ENCODE results near the gene NRP1.
A peak's percentile ranks its signal among the peaks of the same experiment; 100 is the strongest.

DNA sequence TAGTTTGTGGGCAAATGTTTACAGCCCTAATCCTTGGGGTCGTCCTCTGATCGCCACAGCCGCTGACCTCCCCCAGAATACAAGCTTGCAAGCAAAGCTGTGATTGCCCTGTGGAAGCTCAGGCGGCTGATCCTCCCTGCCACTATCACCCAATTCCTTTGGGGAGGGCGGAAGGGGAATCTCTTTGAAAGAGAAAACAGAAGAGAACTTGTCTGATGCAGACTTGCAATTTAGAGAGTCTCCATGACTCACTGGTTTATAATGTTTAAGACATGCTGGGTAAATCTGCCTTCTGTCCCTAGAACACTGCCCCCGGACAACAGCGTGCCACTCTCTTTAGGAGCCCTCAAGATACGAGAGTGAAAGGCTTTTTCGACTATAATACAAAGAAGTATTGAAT, 75.5 kb downstream of the NRP1 start:
- TF ChIP-seq NFIC (IDR thresholded peaks at IDR 0.05; ENCODE audit: borderline replicate concordance) (no peak), GATA2 (CRISPR knock-in tag; IDR thresholded peaks at IDR 0.05) (no peak), TAF1 (IDR thresholded peaks at IDR 0.05; ENCODE audit: borderline replicate concordance, low read depth, low read length) (peak; percentile 43; the same call in 1 of the 2 replicates), FOXM1 (IDR thresholded peaks at IDR 0.05; ENCODE audit: low read depth) (no peak)
- TF ChIP-seq, protein P1, sequence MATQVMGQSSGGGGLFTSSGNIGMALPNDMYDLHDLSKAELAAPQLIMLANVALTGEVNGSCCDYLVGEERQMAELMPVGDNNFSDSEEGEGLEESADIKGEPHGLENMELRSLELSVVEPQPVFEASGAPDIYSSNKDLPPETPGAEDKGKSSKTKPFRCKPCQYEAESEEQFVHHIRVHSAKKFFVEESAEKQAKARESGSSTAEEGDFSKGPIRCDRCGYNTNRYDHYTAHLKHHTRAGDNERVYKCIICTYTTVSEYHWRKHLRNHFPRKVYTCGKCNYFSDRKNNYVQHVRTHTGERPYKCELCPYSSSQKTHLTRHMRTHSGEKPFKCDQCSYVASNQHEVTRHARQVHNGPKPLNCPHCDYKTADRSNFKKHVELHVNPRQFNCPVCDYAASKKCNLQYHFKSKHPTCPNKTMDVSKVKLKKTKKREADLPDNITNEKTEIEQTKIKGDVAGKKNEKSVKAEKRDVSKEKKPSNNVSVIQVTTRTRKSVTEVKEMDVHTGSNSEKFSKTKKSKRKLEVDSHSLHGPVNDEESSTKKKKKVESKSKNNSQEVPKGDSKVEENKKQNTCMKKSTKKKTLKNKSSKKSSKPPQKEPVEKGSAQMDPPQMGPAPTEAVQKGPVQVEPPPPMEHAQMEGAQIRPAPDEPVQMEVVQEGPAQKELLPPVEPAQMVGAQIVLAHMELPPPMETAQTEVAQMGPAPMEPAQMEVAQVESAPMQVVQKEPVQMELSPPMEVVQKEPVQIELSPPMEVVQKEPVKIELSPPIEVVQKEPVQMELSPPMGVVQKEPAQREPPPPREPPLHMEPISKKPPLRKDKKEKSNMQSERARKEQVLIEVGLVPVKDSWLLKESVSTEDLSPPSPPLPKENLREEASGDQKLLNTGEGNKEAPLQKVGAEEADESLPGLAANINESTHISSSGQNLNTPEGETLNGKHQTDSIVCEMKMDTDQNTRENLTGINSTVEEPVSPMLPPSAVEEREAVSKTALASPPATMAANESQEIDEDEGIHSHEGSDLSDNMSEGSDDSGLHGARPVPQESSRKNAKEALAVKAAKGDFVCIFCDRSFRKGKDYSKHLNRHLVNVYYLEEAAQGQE (IDR thresholded peaks at IDR 0.05; ENCODE audit: low read depth, low read length) = no peak
- TF ChIP-seq, protein P2, sequence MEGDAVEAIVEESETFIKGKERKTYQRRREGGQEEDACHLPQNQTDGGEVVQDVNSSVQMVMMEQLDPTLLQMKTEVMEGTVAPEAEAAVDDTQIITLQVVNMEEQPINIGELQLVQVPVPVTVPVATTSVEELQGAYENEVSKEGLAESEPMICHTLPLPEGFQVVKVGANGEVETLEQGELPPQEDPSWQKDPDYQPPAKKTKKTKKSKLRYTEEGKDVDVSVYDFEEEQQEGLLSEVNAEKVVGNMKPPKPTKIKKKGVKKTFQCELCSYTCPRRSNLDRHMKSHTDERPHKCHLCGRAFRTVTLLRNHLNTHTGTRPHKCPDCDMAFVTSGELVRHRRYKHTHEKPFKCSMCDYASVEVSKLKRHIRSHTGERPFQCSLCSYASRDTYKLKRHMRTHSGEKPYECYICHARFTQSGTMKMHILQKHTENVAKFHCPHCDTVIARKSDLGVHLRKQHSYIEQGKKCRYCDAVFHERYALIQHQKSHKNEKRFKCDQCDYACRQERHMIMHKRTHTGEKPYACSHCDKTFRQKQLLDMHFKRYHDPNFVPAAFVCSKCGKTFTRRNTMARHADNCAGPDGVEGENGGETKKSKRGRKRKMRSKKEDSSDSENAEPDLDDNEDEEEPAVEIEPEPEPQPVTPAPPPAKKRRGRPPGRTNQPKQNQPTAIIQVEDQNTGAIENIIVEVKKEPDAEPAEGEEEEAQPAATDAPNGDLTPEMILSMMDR (IDR thresholded peaks at IDR 0.05) = no peak

Data from SK-N-SH (cell line).